ENCODE measurements around the gene PPAT. TPM values are rescaled to one million over a fixed set of nuclear protein-coding genes. Genes with fewer than 3 reads are reported as not detected.

PPAT gene
- total and polyA plus RNA-seq, 8 donors, result 1.6 to 10.0 (median 5.5) TPM

DNA sequence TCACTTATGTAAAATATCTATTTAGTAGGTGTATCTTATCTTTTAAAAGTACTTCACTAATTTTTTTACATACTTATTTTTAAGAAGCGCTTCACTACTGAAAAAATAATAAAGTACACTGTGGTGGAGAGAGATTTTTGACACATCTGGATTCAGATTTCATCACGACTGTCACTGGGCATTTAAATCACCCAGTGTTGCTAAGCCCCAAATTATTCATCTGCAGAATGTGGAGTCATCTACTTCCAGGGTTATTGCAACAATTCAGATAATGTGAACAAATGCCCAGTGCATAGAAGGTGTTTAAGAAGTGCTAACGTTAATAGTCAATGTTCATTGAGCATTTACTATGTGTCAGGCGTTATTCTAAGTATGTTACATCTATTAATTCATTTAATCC, 90.0 kb downstream of the PPAT start:
- intact Hi-C loops (cut with DNase I), result no loop called here
- DNase-seq (no peak), FAIRE-seq (no peak), ATAC-seq (no peak)
- H3K36me3 ChIP-seq, result peaks cover 0 to 4% (median 0%) of the 10 kb centered on the region in 3 donors
- TF ChIP-seq, protein P1, sequence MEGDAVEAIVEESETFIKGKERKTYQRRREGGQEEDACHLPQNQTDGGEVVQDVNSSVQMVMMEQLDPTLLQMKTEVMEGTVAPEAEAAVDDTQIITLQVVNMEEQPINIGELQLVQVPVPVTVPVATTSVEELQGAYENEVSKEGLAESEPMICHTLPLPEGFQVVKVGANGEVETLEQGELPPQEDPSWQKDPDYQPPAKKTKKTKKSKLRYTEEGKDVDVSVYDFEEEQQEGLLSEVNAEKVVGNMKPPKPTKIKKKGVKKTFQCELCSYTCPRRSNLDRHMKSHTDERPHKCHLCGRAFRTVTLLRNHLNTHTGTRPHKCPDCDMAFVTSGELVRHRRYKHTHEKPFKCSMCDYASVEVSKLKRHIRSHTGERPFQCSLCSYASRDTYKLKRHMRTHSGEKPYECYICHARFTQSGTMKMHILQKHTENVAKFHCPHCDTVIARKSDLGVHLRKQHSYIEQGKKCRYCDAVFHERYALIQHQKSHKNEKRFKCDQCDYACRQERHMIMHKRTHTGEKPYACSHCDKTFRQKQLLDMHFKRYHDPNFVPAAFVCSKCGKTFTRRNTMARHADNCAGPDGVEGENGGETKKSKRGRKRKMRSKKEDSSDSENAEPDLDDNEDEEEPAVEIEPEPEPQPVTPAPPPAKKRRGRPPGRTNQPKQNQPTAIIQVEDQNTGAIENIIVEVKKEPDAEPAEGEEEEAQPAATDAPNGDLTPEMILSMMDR (IDR thresholded peaks at IDR 0.05), result no peak
- no peaks in the 10 kb centered on the region for H3K27me3 ChIP-seq
- no peak overlapping the region for H3K4me3 ChIP-seq
- no peaks in the 10 kb centered on the region for H3K4me1 ChIP-seq
- H3K27ac ChIP-seq, result no peak overlapping the region
- WGBS, 2 donors, result 91 to 93% methylated on average over 4 of the region's 4 CpGs
- H3K9me3 ChIP-seq, result no peaks in the 10 kb centered on the region

Other genes with a start within 250 kb of the PPAT start
- 1 to 10 TPM; 2.2 to 7.3 (median 4.7) TPM for gene AASDH, start 48.1 kb downstream of the PPAT start, total RNA-seq
- 1 to 10 TPM; 1.9 to 5.2 TPM for gene AASDH, start 48.1 kb downstream of the PPAT start, polyA plus RNA-seq
- 10 to 100 TPM; 11.1 to 32.0 (median 22.5) TPM for gene PAICS, start 645 bp upstream of the PPAT start, total RNA-seq
- 10 to 100 TPM; 16.5 to 20.1 TPM for gene PAICS, start 645 bp upstream of the PPAT start, polyA plus RNA-seq
- 100 to 1,000 TPM in 1 of 6 donors, 10 to 100 TPM in 5; 61.1 to 103 (median 72.4) TPM for gene SRP72, start 32.0 kb upstream of the PPAT start, total RNA-seq
- gene SRP72, start 32.0 kb upstream of the PPAT start, polyA plus RNA-seq, result 10 to 100 TPM; 20.8 to 32.7 TPM
- under 1 TPM in 3 of 6 donors, not detected in 3; 0.12 to 0.31 (median 0.24) TPM for gene ARL9, start 70.2 kb upstream of the PPAT start, total RNA-seq
- under 1 TPM; 0.08 to 0.26 TPM for gene ARL9, start 70.2 kb upstream of the PPAT start, polyA plus RNA-seq
- 1 to 10 TPM in 4 of 6 donors, under 1 TPM in 2; 0.43 to 9.9 (median 2.5) TPM for gene HOPX, start 245.7 kb upstream of the PPAT start, total RNA-seq
- gene HOPX, start 245.7 kb upstream of the PPAT start, polyA plus RNA-seq, result 10 to 100 TPM in 1 of 2 donors, 1 to 10 TPM in 1; 6.0 to 29.3 TPM